CMK (cell line): Measurements from ENCODE around the gene WIPI1.

Experiments used
- DNase-seq: peaks from one replicate; pipeline ENCODE4 v3.0.0-alpha.2; 2010; ENCODE audit warnings: low read depth

The WIPI1 gene

DNA sequence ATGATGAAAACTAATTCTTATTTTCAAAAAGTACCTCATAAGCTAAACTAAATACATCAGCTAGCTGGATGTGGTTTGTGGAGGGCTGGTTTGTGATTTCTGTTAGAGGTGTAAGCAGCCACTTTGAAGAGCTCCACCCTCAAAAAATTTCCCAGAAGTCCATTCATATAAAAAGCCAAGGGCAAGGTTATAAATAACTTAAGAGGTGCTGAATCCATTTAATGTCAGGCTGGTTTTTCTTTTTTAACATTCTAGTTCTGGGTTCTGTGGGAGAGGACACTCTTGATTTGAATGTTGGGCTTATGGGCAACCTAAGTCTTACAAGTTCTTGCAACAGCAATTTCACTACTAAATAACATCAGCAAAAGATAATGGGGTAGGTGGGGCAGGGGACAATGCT lies 3.4 kb upstream of the WIPI1 start:
- no peak for DNase-seq

DNA sequence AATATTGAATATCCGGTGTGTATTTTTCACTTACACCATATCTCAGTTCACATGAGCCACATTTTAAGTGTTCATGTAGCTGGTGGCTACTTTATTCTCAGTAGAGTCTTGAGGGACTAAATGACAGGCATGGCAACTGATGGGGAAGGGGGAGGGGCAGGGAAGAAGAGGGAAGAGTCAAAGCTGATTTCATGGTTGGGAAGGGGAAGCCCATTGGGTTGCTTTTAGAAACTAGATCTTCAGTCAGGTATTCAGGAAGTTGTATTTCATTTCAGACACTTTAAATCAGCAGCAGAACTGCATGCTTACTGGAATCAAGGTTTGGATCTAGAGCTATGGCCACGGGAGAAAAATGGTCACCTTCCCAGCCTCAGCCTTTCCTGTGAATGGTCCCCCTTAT lies 2.9 kb upstream of the WIPI1 start:
- DNase-seq = no peak

DNA sequence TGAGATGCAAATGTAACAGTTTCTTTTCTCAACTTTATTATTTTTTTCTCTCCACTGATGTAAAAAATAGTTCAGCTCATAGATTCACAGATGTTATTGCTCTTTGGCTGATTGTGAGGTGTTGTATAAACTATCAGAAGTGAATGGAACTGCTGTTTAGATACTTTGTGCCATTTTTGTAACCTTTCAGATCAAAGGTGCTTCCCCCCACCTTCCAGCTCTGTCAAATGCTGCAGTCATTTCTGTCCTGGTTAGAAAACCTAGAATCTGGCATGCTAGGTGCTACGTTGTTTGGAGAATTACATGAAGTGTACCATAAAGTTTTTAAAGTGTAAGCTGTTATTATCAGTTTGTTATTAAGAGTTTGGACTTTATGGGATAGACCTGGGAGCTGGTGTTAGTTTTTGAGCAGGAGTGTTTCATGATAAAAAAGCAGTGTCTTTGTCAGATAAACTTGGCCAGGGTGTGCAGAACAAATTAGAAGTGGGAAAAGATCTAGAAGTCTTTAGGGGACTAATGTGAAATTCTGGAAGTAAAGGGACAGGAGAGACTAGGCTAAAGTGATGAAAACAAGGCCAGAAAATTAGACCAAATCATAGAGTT lies 1.8 kb upstream of the WIPI1 start:
- DNase-seq = no peak

DNA sequence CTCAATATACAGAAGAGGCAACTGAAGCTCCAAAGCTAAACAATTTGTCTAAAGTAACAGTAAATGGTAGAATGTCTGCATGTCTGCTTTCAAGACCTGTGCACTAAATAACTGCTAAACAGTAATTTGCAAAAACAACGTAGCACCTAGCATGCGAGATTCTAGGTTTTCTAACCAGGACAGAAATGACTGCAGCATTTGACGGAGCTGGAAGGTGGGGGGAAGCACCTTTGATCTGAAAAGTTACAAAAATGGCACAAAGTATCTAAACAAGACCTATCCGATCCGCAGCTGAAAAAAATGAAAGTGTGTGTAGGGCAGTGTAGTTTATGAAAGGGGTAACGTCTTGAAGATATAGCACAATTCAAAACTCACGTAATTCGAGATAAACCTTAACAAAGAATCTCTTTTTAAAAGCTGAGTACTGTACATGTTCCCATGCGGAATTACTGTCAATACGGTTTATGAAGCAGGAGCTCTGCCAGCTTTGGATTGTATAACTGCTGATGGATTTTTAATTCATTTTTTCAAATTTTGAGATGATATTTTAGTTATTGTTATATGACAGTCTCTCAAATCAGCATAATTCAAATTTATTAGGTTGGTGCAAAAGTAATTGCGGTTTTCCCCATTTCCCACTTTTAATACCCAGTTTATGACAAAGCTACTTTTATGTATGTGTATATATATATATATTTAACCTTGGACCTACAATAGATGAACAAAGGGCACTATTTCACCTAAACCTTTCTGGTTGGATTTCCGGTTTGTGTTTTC lies 1.2 kb upstream of the WIPI1 start:
- DNase-seq = no peak

DNA sequence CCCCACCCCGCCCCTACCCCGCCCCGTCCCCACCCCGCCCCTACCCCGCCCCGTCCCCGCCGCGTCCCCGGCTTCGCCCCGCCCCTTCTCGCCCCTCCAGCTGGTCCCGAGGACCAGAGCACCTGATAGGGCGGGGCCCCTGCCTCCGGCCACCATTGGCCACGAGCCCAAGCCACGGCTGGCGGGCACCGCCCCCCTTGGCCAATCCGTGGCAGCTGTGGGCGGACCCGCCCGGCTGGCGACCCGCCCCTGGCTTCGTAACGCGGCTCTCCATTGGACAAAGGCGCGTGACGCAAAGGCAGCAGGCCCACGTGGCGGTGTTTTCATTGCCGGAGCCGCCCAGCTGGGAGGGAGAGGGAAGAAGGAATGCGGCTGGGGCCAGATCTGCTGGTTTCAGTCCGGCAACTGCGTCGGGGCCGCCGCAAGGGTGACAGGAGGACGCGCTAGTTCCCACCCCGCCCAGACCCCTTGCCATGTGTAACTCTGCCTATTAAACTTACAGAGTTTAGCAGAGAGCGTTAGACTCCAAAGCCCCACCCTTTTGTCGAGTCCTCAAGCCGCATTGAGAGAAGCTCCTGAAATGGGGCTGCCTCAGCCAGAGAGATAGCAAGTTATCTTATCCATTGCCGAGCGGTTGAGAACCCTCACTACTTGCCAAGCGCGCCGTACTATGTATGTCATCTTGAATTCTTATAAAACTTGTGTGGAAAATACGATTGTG lies 403 bp upstream of the WIPI1 start:
- DNase-seq = peak; percentile 95

DNA sequence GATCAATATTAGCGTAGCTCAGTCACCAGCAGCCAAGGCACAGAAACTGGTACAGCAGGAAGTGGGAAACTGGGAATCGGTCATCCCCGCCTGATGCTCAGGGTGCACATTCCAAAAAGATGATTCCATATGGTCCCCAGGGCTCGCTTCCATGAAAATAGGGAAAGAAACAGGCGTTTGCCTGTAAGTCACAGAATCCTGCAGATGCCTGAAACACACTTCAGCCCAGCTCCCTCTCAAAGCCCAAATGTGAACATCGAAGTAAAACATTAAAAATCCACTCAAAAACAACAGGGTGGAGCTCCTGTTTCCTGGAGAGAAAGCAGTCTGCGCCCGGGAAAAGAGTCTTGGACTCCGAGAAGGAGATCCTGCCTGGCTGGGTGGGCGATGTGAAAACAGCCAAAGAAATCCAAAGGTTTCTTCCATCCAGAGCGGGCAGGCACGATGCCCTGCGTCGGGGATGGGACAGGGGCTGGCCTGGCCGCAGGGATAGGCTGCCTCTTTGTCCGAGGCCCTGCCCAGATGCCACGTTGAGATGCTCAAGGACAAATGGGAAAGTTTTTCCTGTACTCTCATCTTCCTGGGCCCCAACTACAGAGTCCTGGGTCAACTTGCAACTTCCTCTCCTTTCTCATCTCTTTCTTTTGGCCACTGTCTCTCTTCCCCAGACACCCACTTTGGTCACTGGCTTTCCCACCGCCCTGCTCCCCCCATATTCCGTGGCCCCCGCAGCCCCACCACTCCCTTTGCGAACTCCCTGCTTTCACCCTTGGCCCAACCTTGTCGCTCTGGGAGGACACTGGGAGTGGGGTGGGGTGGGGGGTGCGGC lies 743 bp downstream of the WIPI1 start:
- no peak for DNase-seq

DNA sequence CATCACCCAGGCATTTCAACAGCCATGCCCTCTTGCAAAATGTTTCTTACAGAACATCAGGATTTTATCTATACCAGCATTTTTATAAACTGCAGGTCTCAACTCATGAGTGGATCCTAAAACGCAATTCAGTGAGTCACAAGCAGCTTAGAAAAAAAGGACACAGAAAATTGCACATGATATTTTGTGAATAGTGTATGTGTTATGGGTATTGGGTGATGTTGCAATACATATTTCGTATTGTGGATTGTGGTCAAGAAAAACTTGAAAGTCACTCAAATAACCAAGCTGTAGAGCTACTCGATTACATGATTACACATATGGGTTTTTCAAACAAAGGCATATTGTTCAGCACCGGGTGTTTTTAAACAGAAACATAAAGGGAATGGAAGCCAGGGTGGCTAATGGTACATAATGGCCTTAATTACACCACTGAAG lies 1.4 kb downstream of the WIPI1 start:
- DNase-seq = no peak

DNA sequence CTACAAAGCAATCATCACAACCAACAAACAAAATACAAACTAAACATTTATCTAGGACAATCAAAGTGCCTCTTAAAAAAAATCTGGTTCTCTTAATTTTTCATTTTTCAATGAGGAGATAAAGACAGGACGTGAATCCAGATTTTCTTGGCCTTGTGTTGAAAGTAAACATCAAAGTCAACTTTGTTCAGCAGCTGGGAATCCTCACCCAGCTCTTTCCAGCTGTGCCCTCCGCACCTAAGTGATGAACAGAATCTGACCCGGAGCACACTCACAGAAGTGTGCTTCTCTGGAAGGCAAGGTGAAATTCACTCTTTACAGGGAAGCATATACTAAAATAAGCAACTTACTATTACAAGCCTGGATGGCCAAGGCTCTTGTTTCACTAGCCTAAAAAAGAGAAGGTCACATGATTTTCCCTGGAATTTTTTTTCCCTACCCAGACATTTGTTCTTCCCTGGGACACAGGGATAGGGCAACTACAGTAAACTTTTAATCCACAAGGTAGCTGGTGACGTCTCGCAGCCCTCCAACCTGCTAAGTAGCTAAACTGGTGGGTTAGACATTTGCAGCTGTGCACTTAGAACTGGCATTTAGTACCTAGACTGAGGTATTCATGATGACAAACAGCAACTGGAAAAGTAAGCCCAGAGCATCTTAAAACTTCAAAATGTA lies 3.2 kb downstream of the WIPI1 start:
- DNase-seq = no peak

DNA sequence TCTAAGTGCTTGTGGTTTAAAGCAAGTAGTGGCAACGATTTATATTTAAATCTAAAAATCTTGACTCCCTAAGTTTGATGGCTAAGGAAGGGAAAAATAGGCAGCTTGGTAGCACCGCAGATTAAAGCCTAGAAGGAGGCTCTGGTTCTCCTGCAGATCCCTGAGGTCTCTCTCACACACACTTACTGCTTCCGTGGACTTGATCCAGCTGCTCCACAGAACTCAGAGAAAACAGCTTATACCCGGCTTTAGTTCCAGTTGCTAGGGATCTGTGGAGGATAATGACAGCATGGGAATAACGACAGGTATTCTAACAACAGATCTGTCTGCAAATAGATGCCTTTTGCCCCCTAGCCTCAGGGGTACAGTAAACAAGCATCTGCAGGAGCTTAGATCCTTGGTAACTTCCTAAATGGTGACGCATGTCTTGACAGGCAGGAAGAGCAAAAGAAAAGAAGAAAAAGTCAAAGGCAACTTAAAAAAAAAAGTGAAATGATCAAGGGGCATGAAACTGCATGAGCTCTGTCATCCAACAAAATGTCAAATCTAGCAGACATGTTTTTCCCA lies 4.5 kb downstream of the WIPI1 start:
- no peak for DNase-seq

DNA sequence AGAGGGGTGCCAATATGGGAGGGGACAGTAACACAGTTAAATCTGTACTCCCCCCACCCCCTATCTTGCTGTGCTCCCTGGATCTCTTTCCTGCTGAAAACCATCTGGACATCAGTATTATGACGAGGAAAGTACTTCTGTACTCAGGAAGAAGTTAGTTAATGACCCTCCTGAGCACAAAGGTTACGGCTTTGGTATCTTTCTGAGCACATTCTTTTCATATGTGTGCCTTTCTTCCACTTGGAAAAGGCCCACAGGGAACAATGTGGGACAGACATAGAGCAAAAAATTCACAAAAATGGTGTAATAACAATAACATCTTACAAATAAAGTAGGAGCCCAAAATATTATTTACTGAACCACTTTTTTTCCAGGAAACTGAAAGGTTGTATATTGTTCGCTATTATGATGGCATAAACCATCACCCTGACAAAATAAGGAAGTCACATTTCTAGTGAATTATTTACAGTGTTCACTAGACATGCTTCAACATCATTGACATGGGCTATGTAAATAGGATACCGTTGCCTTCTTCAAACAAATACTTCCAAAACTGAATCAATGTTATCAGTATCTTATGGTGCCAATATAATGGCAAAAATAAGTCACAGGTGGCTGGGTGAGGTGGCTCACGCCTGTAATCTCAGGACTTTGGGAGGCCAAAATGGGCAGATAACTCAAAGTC lies 5.5 kb downstream of the WIPI1 start:
- DNase-seq = no peak

DNA sequence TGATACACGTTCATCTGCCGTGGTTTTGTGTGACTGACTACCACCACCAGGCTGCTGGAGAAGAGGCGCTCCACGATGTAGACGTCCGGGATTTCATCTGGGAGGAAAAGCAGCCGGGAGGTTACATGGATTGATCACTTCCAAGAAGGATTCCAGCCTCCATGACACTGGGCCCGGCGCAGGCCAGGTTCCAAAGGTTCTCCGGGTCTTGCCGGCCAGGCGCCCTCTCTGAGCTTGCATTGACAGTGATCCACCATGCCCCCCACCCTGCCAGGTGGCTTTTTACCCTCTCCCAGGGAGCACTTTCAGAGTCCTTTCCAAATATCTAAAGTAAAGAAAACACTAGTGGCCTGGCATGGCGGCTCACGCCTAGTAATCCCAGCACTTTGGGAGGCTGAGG lies 6.5 kb downstream of the WIPI1 start:
- DNase-seq = no peak

DNA sequence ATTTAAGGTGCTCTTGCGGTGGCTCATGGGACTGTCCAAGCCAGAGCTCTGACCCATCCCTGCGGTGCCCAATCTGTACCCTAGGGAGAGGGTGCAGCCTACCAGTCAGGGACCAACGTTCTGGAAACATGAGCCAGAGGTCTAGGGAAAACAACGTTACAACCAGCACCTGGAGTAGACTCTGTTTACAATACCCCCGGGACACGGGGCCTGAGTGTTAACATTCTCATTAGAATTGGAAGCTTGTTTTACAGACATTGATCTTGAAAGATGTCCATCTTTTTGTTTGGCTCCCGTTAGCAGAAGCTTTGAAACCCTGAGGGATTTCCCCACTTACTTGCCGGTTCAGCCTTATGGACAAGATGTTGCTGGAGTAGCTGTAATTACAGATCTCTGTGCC lies 6.9 kb downstream of the WIPI1 start:
- DNase-seq = no peak

DNA sequence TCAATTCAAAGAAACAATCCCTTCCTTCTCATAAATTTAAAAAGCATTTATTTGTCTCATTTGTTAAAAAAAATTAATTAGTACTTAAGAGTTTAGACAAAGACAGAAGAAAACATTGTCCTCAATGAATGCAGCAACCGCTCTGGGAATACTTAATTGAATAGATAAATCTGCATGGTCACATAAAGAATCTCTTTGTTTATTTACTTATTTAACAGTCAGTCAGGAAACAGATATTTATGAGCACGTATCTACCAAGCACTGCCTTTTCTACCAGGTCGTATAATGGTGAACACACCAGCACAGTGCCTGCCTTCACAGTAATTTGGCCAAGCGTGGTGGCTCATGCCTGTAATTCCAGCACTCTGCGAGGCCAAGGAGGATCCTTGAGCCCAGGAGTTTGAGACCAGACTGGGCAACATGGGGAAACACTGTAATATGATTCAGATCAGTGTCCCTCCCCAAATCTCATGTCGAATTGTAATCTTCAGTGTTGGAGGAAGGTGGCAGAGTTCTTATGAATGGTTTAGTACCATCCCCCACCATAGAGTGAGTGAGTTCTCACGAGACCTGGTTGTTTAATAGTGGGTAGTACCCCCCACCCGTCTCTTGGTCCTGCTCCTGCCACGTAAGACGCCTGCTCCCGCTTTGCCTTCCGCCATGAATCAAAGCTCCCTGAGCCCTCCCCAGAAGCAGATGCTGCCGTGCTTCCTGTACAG lies 8.1 kb downstream of the WIPI1 start:
- no peak for DNase-seq

DNA sequence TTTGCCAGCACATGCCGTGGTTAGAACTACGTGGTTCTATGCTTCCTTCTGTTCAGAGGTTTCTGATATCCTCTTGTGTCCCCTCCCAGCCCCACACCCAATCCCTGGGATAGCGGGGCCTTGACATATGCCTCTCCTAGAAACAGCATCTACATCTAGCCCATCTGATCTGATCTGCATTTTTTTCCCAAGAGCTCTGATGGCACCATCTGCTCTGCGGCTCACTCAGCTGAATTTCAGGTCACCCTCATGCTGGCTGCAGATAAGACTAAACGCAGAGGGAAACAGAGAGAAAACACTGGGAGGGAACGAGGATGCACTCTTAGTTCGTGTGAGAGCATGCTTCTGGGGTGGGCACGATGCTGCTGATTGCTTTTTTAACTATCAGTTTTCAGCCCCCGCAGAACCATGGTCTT lies 10.7 kb downstream of the WIPI1 start:
- peak; percentile 59 for DNase-seq

DNA sequence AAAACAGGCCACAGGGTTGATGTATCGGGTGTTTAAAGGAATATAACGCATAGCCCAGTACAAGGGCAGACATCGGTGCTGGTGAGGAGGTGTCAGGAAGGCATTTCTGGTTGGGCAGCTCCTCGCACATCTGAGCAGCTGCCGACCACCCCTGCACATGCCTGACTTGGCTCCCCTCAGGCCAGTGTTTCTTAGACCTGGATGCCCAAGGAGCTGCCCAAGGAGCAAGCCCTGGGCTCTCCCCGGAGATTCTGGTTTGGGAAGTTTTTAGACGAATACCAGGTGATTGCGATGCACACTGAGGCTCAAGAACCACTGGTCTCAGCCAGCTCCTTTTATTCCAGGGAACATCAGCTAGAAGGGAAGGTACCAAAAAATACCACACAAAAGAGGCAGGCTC lies 11.6 kb downstream of the WIPI1 start:
- no peak for DNase-seq

DNA sequence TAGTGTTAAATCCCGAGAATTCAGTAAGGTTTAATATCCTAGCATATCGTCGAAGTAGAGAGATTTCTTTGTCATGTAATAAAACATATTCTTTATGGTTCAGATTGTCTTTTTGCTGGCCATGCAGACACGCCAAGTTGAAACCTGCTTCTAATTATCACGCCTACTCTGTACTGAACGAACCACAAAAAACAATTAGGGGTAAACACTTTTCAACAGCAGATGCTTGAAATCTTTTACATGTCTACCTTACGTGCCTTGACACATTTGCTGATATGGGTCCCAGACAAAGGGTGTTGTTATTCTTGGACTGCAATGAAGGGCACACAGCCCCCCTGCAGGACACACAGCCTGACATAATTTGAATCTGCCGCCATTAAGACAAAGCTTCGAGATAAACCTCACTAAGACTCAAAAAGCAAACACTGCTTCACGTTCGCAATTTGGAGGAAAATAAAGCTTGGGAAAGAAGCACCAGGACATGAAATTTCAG lies 13.3 kb downstream of the WIPI1 start:
- DNase-seq = no peak

DNA sequence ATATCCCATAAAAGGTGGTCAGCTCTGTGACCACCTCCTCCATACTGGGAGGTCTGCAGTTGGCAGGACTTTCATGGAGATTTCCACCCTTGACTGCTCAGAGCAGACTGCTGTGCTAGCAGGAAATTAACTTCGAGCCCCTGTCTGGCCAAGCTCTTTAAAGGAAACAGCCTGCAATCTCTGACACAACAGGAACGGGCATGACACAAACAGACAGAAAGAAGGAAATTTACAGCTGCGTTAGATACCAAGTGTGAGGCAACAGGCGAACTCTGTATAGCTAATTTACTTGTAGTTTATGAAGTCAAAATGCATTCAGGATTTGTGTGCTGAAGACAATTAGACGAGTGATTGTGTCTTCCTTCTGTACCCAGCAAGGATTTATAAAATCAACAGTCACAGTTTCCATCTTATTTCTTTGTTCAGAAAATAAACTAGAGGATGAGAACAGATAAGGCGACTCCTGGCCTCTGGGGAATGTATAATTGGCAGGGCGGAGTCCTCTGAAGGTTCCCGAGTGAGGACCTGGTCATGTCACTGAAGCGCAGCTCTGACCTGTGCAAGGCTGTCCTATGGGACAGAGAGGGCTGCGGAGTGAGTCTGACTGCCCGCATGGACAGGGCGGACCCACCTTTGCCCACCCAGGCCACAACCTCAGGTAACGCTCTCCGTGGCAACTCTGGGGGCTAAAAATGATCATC lies 16.1 kb downstream of the WIPI1 start:
- DNase-seq = no peak

DNA sequence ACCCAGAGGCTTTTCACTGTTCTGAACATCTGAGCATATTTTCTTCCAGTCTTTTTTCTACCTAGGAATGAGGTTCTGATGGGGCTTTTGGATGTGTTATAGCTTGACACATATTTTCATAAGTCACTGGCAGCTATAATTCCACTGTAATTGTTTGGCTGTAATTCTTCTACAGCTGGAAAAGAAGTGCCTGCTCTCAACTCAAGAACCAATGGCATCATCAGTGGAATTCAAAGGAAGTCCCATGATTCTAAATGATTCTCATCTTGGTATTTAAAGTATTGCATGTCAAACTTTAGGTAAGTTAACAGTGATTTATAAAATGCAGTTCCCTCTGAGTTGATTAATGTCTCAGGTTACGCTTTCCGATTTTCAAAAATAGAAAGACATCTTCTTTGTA lies 16.8 kb downstream of the WIPI1 start:
- no peak for DNase-seq

DNA sequence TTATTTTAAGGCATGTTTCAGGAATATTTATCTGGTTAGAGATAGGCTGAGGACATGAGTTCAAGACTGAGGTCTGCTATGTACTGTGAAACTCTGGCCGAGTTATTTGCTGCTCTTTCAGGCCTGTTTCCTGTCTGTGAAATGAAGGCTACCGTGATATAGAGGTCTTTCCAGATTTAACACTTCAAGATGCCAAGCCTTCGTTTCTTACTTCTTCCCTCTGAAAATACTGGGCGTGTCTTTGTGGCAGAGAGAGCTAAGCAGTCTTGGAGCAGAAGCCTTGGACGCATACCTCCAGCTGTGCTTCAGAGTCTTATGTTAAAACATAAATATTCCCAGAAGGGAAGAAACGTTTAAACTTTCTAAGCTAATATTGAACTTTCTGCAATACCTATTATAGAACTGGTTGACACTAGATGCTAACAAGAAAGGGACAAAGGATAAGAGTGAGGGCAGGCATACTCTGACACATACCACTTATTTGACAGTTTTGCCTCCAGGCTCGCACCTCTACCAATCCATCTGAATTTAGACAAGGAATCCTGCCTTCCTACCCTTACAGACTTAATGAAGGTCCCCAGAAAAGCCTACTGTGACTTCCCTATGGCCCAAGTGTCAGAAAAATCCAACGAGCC lies 17.5 kb downstream of the WIPI1 start:
- no peak for DNase-seq
